GM18498 (cell line): ENCODE data around the gene ZNF680.
"Not testable (repeated sequence)": the region's sequence is repeated elsewhere in the genome, so short reads cannot be mapped to it uniquely, and the experiment has no call there.

ENCODE experiments used
- ATAC-seq: cut with Tn5 transposase; IDR thresholded peaks from one replicate; pipeline ENCODE4 v1.9.1; 2021; ENCODE audit warnings: mild to moderate bottlenecking, moderate library complexity; ENCODE audit not compliant: unreplicated experiment

Gene ZNF680

DNA sequence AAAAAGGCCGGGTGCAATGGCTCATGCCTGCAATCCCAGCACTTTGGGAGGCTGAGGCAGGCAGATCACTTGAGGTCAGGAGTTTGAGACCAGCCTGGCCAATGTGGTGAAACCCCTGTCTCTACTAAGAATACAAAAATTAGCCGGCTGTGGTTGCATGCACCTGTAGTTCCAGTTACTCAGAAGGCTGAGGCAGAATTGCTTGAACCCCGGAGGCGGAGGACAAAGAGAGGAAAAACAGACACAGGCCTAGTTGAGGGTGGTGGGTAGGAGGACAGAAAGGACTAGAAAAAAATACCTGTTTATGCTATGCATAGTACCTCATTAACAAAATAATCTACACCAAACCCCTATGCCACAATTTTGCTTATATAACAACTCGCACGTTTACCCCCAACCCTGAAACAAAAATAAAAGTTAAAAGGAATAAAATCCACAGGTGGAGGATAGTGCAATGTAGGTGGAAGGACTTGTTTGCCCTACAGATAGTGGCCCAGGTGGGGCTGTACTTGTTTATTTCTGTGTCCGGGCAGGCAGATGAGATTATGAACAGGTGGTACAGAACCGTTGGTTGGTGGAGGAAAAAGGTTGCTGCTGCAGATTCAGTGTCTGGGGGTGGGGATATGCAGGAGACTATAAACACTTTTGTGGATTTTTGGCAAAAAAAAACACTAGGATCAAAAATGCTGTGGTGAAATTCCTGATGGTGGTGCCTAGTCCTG is 5.1 kb downstream of the ZNF680 start:
- ATAC-seq = no peak

DNA sequence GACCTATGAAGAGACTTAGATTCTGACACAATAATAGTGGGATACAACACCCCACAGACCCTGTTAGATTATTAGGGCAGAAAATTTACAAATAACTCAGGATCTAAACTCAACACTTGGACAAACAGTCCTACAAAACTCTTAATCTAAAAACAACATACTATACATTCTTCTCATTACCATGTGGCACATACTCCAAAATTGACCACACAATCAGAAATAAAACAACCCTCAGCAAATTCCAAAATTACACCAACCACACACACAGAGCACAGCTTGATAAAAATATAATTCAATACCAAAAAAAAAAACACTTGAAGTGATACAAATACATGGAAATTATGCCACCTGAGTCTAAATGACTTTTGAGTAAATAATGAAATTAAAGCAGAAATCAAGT is 7.8 kb downstream of the ZNF680 start:
- no peak for ATAC-seq

DNA sequence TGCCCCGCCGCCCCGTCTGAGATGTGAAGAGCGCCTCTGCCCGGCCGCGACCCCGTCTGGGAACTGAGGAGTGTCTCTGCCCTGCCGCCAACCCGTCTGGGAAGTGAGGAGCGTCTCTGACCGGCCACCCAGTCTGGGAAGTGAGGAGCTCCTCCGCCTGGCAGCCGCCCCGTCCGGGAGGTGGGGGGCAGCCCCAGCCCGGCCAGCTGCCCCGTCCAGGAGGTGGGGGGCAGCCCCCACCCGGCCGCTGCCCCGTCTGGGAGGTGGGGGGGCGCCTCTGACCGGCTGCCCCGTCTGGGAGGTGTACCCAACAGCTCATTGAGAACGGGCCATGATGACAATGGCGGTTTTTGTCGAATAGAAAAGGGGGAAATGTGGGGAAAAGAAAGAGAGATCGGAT is 8.7 kb downstream of the ZNF680 start:
- ATAC-seq = not testable (repeated sequence)

DNA sequence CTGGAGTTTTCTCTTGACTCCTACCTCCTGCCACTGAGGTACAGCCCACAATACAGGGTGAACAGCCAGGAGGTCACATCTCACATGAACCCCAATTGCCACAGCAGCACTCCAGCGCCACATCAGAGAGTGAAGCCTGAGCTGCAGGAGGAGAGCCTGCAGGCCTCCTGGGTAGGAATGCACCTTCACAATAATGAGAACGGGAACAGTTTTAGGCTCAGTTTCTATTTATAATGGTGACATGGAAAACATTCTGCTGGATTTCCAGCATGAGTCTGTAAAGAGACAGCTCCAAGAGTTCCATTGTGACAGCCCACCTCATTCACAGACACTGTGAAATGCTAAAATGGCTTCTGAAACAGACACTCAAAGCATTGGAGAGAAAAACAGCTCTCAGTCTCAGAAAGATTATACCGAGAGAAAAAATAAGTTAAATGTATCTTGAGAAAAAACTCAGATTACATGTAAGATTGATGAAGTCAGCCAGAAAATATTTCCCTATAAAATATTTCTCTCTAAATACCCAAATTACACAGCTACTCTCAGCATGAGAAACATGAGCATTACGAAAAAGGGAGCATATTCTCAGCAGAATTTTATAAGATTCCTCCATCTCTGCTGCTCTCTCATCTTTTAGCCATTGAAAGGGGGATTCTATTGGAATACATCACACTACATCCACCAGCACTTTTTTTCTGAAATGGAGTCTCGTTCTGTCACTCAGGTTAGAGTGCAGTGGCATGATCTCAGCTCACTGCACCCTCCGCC is 11.3 kb downstream of the ZNF680 start:
- no peak for ATAC-seq

DNA sequence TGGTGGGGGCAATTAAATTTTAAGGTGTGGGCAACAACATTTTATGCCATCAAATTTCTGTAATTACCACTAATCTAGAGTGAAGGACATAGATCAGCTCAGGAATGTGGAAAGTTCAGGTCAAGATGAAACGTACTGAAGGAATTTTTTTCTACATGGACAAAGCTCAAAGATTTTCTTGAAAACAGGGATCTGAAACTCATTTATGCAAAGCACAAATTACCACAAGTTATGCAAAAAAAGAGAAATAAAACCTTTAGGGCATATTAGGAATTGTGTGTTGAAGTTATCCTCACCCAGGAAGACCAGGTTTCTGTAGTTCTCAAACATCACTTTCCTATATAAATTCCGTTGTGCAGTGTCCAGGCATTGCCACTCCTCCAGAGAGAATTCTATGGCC is 18.9 kb downstream of the ZNF680 start:
- ATAC-seq = no peak

DNA sequence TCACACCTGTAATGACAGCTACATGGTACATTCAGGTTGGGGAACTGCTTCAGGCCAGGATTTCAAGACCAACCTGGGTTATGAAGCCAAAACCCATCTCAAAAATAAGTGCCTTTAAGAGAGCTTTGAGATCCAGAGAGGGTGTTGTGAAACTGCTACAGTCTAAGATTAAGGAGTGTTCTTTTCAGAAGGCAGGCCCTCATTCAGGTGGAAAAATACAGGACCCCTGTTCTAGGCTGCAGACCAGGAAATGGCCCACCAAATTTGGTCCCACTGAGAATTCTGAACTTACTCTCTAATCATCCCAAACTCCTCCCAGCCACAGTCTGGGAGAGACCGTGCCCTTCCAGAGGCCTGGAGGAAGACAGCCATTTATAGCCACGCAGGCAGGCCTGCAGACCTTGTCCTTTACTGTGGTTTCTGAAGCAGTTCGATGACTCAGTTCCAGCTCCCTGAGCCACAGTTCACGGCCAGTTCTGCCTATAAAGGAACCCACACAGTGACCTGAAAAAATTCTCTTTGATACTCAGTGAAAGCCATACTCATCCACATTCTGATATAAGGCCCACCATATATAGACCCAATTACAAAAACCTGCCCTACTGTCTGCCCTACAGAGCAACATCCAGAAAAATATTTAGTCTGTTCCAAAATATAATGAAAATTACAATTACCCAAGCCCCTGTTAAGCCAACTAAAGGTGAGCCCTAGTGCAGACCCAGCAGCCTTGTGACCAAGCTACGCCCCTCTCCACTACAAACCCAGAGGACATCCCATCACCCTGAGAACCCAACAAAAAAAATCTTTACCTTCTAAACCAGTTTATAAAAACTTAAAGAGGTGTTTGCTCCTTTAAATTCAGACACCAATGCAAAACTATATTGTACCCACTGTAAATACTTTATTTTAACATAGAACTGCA is 21.2 kb downstream of the ZNF680 start:
- ATAC-seq = no peak

DNA sequence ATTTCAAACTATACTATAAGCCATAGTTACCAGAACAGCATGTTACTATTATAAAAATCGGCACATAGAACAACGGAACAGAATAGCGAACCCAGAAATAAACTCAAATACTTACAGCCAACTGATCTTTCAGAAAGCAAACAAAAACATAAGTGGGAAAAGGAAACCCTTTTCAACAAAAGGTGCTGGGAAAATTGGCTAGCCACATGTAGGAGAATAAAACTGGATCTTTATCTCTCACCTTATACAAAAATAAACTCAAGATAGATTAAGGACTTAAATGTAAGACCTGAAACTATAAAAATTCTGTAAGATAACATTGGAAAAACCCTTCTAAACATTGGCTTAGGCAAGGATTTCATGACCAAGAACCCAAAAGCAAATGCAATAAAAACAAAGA is 29.1 kb downstream of the ZNF680 start:
- no peak for ATAC-seq

DNA sequence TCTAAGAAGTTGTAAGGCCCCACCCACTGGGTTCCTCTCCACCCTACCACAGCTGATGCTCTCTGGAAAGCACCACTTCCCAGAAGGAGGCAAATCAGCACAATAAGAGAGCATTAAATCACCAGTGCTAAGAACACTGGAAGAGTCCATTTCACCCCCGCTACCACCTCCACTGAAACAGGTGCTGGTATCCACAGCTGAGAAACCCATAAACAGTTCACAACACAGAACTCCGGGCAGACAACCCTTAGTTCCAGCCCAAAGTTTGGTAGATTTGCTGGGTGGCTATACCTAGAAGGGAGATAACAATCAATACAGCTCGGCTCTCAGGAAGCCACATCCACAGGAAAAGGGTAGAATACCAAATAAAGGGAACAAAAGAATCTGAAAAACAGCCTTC is 34.1 kb downstream of the ZNF680 start:
- no peak for ATAC-seq

DNA sequence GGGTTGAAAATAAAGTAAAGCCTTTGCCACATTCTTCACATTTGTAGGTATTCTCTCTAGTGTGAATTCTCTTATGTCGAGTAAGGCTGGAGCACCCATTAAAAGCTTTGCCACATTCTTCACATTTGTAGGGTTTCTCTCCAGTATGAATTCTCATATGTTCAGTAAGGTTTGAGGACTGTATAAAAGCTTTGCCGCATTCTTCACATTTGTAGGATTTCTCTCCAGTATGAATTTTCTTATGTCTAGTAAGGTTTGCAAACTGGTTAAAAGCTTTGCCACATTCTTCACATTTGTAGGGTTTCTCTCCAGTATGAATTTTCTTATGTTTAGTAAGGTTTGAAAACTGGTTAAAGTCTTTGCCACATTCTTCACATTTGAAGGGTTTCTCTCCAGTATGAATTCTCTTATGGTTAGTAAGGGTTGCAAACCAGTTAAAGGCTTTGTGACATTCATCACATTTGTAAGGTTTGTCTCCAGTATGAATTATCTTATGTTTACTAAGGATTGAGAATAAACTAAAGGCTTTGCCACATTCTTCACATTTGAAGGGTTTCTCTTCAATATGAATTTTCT is 41.4 kb downstream of the ZNF680 start:
- ATAC-seq = no peak

DNA sequence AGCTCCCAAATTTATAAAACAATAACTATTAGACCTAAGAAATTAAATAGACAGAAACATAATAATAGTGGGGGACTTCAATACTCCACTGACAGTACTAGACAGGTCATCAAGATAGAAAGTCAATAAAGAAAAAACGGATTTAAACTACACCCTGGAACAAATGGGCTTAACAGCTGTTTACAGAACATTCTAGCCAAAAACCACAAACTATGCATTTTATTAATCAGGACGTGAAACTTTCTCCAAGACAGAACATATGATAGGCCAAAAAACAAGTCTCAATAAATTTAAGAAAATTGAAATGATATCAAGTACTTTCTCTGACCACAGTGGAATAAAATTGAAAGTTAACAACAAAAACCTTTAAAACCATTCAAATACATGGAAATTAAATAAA is 46.4 kb downstream of the ZNF680 start:
- no peak for ATAC-seq

DNA sequence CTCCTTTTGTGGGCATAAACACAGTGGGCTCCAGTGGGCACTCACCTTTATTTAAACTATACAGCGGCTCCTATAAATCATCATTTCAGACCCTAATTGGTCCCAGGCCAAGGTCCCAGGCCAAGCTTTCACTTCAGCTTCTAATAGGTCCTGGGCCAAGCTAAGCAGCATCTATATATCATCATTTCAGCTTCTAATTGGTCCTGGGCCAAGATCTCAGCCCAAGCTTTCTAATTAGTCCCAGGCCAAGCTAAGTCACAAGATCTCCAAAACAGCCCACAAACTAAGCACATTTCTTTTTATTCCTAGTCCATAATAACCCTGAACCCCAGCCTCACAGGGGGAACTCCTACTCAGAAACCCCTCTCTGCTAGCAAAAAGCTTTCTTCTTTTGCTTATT is 47.1 kb downstream of the ZNF680 start:
- ATAC-seq = no peak

DNA sequence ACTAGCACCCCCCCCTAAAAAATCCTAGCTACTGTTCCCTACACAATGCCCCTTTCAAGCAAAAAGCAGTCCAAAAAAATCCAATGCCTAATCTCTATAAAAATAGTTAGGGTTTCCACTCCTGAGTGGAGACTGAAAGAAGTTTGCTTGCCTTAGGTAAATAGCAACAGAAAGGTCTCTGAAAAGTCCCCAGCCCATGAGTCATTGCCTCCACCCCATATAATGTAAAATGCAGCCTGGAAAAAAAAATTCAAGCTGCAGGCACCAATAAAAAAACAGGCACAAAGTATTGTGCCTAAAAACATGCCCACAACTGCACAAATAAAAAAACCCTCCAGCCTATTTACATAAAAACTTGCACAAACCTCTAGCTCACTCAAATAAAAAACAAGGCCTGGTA is 47.5 kb downstream of the ZNF680 start:
- ATAC-seq = no peak

DNA sequence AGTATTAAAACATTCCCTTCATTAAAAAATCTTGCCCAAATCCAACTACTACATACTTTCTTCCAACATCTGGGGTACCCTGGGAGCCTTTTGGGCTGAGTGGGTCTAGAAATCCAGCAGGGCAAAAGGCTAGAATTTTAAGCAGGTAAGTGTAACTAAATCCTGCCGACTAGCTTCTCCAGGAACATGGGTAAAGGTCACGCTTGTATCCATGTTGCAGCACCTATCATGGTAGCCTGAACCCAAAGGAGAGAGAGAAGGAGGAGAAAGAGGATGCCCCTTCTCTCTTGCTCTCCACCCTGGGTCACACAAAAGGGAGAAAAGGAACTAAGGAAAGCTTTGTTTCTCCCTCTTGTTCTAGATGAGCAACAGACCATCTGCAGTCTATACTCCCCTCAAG is 53.3 kb downstream of the ZNF680 start:
- ATAC-seq = no peak

DNA sequence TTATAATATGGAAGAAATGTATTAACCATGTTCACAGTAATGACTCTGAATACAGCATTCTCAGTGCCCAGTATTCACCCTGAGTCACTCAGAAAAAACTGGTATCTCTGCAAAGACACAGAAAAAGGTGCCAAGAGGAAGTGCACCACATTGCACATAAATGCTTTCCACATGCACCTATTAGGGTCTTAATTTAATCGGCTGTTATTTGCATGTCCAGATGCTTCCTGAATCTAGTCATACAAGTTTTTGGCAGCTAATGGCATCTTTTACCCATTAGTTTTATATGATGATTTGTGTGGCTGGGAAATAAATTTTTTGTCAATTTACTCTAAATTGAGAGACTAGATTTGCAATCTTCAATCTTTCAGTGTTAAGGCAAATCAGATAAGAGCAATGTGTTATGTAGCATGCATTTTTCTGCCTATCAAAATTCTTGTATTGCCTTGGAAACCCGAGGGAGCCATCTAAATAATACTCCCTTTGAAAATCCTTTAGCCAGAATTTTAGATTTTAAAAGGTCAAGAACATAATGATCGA is 58.2 kb downstream of the ZNF680 start:
- ATAC-seq = no peak

DNA sequence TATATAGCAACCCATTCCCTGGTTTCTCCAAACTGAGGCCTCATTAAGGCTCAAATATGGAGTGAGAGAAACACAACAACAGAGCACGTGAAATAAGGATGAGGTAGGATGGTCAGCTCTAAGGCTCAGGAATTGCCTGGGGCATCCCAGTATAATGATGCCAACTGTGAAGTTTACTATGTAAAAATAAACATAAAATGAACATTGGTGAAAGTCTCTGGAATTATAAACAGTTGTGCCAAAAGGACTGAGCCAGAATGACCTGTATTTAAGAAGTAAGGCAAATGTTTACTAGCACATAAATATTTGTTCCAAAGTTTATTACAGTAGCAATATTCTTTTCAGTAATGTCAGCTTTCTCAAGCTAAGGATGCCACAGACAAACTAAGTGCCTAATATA is 64.6 kb downstream of the ZNF680 start:
- ATAC-seq = no peak

DNA sequence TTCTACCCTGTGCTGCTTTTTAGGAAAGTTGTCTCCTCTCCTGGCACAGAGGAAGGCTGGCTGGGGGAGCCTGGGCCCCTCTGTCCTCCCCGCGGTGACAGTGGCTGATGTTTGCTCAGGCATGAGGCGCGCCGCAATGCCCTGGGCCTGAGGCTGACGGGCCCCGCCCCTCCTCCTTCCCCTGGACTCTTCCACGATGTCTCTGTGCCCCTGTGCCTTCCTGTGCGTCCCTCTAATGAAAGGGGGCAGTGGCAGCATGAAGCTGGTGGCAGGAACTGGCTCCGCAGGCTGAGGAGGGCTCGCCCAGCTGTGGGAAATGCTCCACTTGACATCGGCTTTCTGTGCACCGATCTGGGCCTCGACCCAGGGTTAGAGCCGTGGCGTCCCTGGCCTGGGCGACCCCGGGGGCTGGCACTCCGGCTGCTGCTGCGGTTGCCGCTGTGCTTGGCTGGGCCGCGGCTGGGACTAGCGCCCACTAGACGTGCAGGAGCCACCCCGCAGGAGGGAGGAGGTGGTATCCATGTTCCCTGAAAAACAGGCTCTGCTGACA is 67.9 kb downstream of the ZNF680 start:
- no peak for ATAC-seq

DNA sequence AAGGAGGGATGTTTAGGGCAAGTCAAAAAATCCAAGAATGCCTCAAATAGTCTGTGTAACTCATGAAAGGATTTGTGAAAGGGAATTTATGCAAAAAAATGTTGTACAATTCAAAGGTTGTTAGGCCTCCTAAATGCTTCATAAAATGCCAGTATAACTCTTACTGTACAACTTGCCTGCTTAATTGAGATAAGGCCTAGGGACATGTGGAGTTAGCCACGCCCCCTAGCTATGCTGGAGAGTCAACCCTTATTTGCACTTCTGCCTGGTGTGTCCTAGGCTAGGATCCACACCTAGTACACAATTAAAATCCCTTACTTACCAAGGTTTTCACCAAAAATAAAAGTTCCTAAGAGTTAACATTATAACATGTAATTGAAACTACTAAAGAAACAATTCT is 77.2 kb downstream of the ZNF680 start:
- no peak for ATAC-seq
